Measurements from ENCODE around the gene ULK4. TPM values are rescaled to one million over a fixed set of nuclear protein-coding genes. Genes with fewer than 3 reads are reported as not detected.
A peak's percentile ranks its signal among the peaks of the same experiment; 100 is the strongest.
"Not testable (repeated sequence)": the region's sequence is repeated elsewhere in the genome, so short reads cannot be mapped to it uniquely, and the experiment has no call there.

Gene ULK4
- total and polyA plus RNA-seq, 7 donors, result 2.1 to 18.6 (median 8.9) TPM

DNA sequence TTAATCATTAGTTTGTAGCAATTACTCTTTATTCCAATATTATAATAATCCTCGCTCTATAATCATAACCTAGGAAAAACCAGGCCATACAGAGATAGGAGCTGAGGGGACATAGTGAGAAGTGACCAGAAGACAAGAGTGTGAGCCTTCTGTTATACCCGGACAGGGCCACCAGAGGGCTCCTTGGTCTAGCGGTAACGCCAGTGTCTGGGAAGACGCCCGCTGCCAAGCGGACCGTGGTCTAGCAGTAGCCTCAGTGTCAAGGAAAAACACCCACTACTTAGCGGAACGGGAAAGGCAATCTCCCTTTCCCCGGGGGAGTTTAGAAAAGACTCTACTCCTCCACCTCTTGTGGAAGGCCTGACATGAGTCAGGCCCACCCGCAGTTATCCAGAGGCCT lies 266.1 kb downstream of the ULK4 start:
- 94 to 96% methylated on average over 12 of the region's 12 CpGs for WGBS, 2 donors
- not testable (repeated sequence) for H3K27ac ChIP-seq

DNA sequence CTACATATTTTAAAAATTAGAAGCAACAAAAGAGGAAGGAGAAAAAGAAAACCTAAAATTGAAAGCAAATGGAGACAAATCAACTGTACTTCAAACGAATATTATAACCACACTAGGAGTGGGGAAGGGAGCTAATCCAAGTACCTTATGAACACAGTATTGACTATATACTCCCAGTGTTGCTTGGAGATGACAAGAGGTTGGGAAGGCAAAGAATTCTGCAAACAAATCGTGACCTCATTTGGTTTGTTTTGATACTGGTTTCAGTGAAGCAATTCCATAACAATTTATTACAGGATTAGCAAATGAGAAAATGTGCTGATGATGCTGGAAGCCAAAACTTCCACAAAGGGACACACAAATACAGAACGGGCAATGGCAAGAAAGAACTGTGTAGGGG lies 268.1 kb downstream of the ULK4 start:
- no peak overlapping the region for H3K27ac ChIP-seq
- H3K4me3 ChIP-seq, result no peak overlapping the region
- TF ChIP-seq, protein P1, sequence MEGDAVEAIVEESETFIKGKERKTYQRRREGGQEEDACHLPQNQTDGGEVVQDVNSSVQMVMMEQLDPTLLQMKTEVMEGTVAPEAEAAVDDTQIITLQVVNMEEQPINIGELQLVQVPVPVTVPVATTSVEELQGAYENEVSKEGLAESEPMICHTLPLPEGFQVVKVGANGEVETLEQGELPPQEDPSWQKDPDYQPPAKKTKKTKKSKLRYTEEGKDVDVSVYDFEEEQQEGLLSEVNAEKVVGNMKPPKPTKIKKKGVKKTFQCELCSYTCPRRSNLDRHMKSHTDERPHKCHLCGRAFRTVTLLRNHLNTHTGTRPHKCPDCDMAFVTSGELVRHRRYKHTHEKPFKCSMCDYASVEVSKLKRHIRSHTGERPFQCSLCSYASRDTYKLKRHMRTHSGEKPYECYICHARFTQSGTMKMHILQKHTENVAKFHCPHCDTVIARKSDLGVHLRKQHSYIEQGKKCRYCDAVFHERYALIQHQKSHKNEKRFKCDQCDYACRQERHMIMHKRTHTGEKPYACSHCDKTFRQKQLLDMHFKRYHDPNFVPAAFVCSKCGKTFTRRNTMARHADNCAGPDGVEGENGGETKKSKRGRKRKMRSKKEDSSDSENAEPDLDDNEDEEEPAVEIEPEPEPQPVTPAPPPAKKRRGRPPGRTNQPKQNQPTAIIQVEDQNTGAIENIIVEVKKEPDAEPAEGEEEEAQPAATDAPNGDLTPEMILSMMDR (IDR thresholded peaks at IDR 0.05), result no peak
- TF ChIP-seq EP300 (IDR thresholded peaks at IDR 0.05) (no peak), POLR2A (IDR thresholded peaks at IDR 0.05) (no peak), POLR2AphosphoS5 (IDR thresholded peaks at IDR 0.05) (no peak)
- intact Hi-C loops (cut with DNase I), result no loop called here
- H3K27me3 ChIP-seq, result no peaks in the 10 kb centered on the region
- no peak for DNase-seq
- peaks cover 0 to 4% (median 0%) of the 10 kb centered on the region in 4 donors for H3K4me1 ChIP-seq
- WGBS, 2 donors, result 57 to 61% methylated on average over 3 of the region's 3 CpGs
- no peaks in the 10 kb centered on the region for H3K9me3 ChIP-seq
- no peaks in the 10 kb centered on the region for H3K36me3 ChIP-seq

More for the DNA sequence above, 266.1 kb downstream of the ULK4 start:
- H3K4me3 ChIP-seq; DNase-seq; intact Hi-C loops (cut with DNase I); H3K27me3 ChIP-seq; H3K9me3 ChIP-seq; H3K36me3 ChIP-seq; H3K4me1 ChIP-seq: not testable (repeated sequence)
- TF ChIP-seq, protein P1 (IDR thresholded peaks at IDR 0.05), result peak in 1 of 4 experiments; percentile 22

DNA sequence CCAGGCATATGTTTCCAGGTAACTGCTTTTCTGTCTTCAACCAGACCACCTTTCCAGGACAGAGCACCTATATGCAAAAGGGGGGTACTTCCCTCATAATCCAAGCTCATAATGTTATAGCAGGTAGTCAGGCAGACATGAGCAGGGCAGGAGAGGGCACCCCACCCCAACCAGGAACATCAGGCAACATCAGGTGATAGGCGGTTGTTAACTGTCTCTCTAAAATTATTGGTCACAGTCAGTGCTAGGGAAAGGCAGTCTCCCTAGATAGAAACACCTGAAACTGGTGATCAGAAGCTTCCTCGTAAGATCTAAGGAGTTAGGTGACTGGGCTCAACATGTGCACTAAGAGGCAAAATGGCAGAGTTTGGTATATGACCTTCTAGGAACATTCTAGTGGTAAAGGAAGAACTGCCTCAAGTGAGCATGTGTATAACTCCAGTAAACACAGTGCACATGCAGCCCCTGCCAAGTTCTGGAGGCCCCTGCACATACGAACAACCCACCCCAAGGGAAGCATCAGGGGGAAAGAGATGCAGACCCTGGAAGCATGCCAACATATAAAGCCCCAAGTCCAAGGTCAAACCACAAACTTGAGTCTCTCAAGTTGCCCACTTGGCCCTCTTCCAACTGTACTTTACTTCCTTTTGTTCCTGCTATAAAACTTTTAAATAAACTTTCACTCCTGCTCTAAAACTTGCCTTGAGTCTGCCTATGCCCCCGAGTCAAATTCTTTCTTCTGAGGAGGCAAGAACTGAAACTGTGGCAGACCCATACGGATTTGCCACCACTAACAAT lies 270.9 kb downstream of the ULK4 start:
- Histone ChIP-seq H3K9me3 (no peaks in the 10 kb centered on the region), H3K4me3 (no peak overlapping the region), H3K36me3 (no peaks in the 10 kb centered on the region), H3K4me1 (peaks cover 0 to 8% (median 0%) of the 10 kb centered on the region in 4 donors), H3K27ac (no peak overlapping the region), H3K27me3 (no peaks in the 10 kb centered on the region)
- no peak for DNase-seq
- intact Hi-C loops (cut with DNase I), result no loop called here
- 19 to 36% methylated on average over 5 of the region's 5 CpGs for WGBS, 2 donors
- no peak for TF ChIP-seq POLR2AphosphoS5 (IDR thresholded peaks at IDR 0.05)
- TF ChIP-seq, protein P1 (IDR thresholded peaks at IDR 0.05), result no peak
- no peak for TF ChIP-seq POLR2A (IDR thresholded peaks at IDR 0.05)
- no peak for TF ChIP-seq EP300 (IDR thresholded peaks at IDR 0.05)

DNA sequence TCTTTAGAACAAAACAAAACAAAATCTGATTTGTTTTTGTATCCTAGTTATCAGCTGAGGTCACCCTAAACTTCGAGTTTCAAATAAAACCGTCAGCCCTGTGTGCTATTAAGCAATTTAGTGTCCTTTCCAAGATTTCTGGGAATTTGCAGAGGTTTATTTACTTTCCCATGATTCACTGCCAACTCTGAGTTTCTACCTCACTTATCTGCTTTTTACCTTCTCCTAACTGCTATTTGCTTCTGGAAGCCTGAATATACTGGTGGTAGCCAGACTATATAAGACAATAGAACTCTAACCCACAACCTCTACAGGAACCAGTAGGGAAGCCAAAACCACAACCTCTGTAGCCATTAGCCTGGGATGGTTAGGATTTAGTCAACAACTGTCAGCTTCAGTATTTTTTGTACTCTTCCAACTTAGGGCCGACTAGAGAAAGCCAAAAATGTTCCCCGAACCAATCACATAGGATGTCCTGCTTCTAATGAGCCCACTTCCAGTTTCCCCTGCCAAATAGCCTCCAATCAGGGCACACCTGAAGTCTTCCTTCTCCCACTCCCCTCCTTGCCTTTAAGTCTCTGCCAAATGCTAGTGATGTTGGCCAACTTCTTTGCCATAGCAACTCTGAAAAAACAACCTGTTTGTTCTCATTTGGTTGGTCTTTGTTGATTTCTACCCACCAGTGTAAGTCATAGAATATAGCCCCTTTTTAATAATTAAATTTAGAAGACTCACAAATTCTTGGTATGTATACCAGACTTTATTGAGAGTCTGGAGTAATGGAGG lies 273.1 kb downstream of the ULK4 start:
- Histone ChIP-seq H3K4me3 (no peak overlapping the region), H3K4me1 (peaks cover 0 to 8% (median 0%) of the 10 kb centered on the region in 4 donors), H3K9me3 (no peaks in the 10 kb centered on the region), H3K27me3 (no peaks in the 10 kb centered on the region), H3K27ac (peak overlapping the region in 3 of 4 donors; percentile 15 to 48 (median 23)), H3K36me3 (no peaks in the 10 kb centered on the region)
- no peak for DNase-seq
- intact Hi-C loops (cut with DNase I), result no loop called here
- TF ChIP-seq, protein P1 (IDR thresholded peaks at IDR 0.05), result no peak
- TF ChIP-seq POLR2A (IDR thresholded peaks at IDR 0.05), result no peak
- TF ChIP-seq POLR2AphosphoS5 (IDR thresholded peaks at IDR 0.05), result peak in 2 of 4 donors; percentile 35 to 42
- 51 to 63% methylated on average over 4 of the region's 4 CpGs for WGBS, 2 donors
